B cell (primary cell): ENCODE results near the gene ARHGAP6.

Experiments
- CTCF ChIP-seq: fragments of 200-600 bp; IDR thresholded peaks from one replicate; pipeline ENCODE4 v1.8.0; 2022; ENCODE audit warnings: antibody characterized with exemption, mild to moderate bottlenecking
- EZH2 ChIP-seq: IDR thresholded peaks from 2 replicates; pipeline ENCODE4 v1.6.1; 2012; ENCODE audit warnings: borderline replicate concordance, low read depth, mild to moderate bottlenecking, moderate library complexity, low read length; ENCODE audit not compliant: insufficient read depth, poor library complexity, severe bottlenecking

- TF ChIP-seq EZH2: no peak
- no peak for TF ChIP-seq CTCF
Measured at GRCh38 chrX:11131146-11131545, 534.6 kb downstream of the ARHGAP6 start.
